ENCODE results near the gene CDK8.

Gene CDK8

GRCh38 chr13:26436914-26437313, 183.0 kb downstream of the CDK8 start:
- no peak overlapping the region for H3K27ac ChIP-seq (ENCODE audit: low read depth, low read length, severe bottlenecking)
- no peak overlapping the region for H3K4me3 ChIP-seq (ENCODE audit: extremely low read depth, insufficient read depth, low read length, poor library complexity, severe bottlenecking)
- H3K36me3 ChIP-seq (ENCODE audit: control insufficient read depth, insufficient read depth, low read length): no peaks in the 10 kb centered on the region
- 100% methylated on average over 1 of the region's 3 CpGs; no CpG with 5 or more reads in 1 of the 2 experiments for WGBS, 2 experiments (ENCODE audit: insufficient coverage in 2 of 2)
- peaks cover 23% of the 10 kb centered on the region for H3K9me3 ChIP-seq (ENCODE audit: control insufficient read depth, low read length)
- H3K4me1 ChIP-seq (ENCODE audit: control insufficient read depth, insufficient read depth, low read length, poor library complexity, severe bottlenecking): peaks cover under 1% of the 10 kb centered on the region

GRCh38 chr13:26440111-26440510, 186.2 kb downstream of the CDK8 start:
- H3K4me1 ChIP-seq (ENCODE audit: control insufficient read depth, insufficient read depth, low read length, poor library complexity, severe bottlenecking): peaks cover 8% of the 10 kb centered on the region
- no peaks in the 10 kb centered on the region for H3K36me3 ChIP-seq (ENCODE audit: control insufficient read depth, insufficient read depth, low read length)
- H3K27ac ChIP-seq (ENCODE audit: low read depth, low read length, severe bottlenecking): no peak overlapping the region
- peaks cover 23% of the 10 kb centered on the region for H3K9me3 ChIP-seq (ENCODE audit: control insufficient read depth, low read length)
- H3K4me3 ChIP-seq (ENCODE audit: extremely low read depth, insufficient read depth, low read length, poor library complexity, severe bottlenecking): no peak overlapping the region
- WGBS, 2 experiments (ENCODE audit: insufficient coverage in 2 of 2): 67 to 72% methylated on average over 3 of the region's 3 CpGs

GRCh38 chr13:26441476-26441875, 187.5 kb downstream of the CDK8 start:
- Histone ChIP-seq H3K36me3 (ENCODE audit: control insufficient read depth, insufficient read depth, low read length) (no peaks in the 10 kb centered on the region), H3K9me3 (ENCODE audit: control insufficient read depth, low read length) (peaks cover 17% of the 10 kb centered on the region), H3K4me1 (ENCODE audit: control insufficient read depth, insufficient read depth, low read length, poor library complexity, severe bottlenecking) (peaks cover 8% of the 10 kb centered on the region), H3K4me3 (ENCODE audit: extremely low read depth, insufficient read depth, low read length, poor library complexity, severe bottlenecking) (no peak overlapping the region), H3K27ac (ENCODE audit: low read depth, low read length, severe bottlenecking) (no peak overlapping the region)
- WGBS, 2 experiments (ENCODE audit: insufficient coverage in 2 of 2): 81 to 87% methylated on average over 3 to 5 of the region's 8 CpGs

- H3K9me3 ChIP-seq (ENCODE audit: control insufficient read depth, low read length): peaks cover 6% of the 10 kb centered on the region
- H3K4me1 ChIP-seq (ENCODE audit: control insufficient read depth, insufficient read depth, low read length, poor library complexity, severe bottlenecking): peaks cover 8% of the 10 kb centered on the region
- H3K27ac ChIP-seq (ENCODE audit: low read depth, low read length, severe bottlenecking): peak overlapping the region; percentile 70
- no peaks in the 10 kb centered on the region for H3K36me3 ChIP-seq (ENCODE audit: control insufficient read depth, insufficient read depth, low read length)
- H3K4me3 ChIP-seq (ENCODE audit: extremely low read depth, insufficient read depth, low read length, poor library complexity, severe bottlenecking): no peak overlapping the region
- 60% methylated on average over 1 of the region's 1 CpG; no CpG with 5 or more reads in 1 of the 2 experiments for WGBS, 2 experiments (ENCODE audit: insufficient coverage in 2 of 2)
Measured at GRCh38 chr13:26442541-26442940, 188.6 kb downstream of the CDK8 start.

- Histone ChIP-seq H3K27ac (ENCODE audit: low read depth, low read length, severe bottlenecking) (no peak overlapping the region), H3K4me1 (ENCODE audit: control insufficient read depth, insufficient read depth, low read length, poor library complexity, severe bottlenecking) (peaks cover 8% of the 10 kb centered on the region), H3K36me3 (ENCODE audit: control insufficient read depth, insufficient read depth, low read length) (no peaks in the 10 kb centered on the region), H3K9me3 (ENCODE audit: control insufficient read depth, low read length) (no peaks in the 10 kb centered on the region), H3K4me3 (ENCODE audit: extremely low read depth, insufficient read depth, low read length, poor library complexity, severe bottlenecking) (no peak overlapping the region)
- no CpG with 5 or more reads among the region's 3 CpGs for WGBS, 2 experiments (ENCODE audit: insufficient coverage in 2 of 2)
Measured at GRCh38 chr13:26445092-26445491, 191.2 kb downstream of the CDK8 start.

- peaks cover 8% of the 10 kb centered on the region for H3K4me1 ChIP-seq (ENCODE audit: control insufficient read depth, insufficient read depth, low read length, poor library complexity, severe bottlenecking)
- no peak overlapping the region for H3K27ac ChIP-seq (ENCODE audit: low read depth, low read length, severe bottlenecking)
- no peaks in the 10 kb centered on the region for H3K36me3 ChIP-seq (ENCODE audit: control insufficient read depth, insufficient read depth, low read length)
- no peaks in the 10 kb centered on the region for H3K9me3 ChIP-seq (ENCODE audit: control insufficient read depth, low read length)
- no CpG with 5 or more reads among the region's 3 CpGs for WGBS, 2 experiments (ENCODE audit: insufficient coverage in 2 of 2)
- H3K4me3 ChIP-seq (ENCODE audit: extremely low read depth, insufficient read depth, low read length, poor library complexity, severe bottlenecking): no peak overlapping the region
Measured at GRCh38 chr13:26446751-26447150, 192.8 kb downstream of the CDK8 start.

GRCh38 chr13:26448032-26448431, 194.1 kb downstream of the CDK8 start:
- 40% methylated on average over 1 of the region's 2 CpGs; no CpG with 5 or more reads in 1 of the 2 experiments for WGBS, 2 experiments (ENCODE audit: insufficient coverage in 2 of 2)
- H3K4me1 ChIP-seq (ENCODE audit: control insufficient read depth, insufficient read depth, low read length, poor library complexity, severe bottlenecking): no peaks in the 10 kb centered on the region
- no peaks in the 10 kb centered on the region for H3K9me3 ChIP-seq (ENCODE audit: control insufficient read depth, low read length)
- no peaks in the 10 kb centered on the region for H3K36me3 ChIP-seq (ENCODE audit: control insufficient read depth, insufficient read depth, low read length)
- H3K27ac ChIP-seq (ENCODE audit: low read depth, low read length, severe bottlenecking): no peak overlapping the region
- H3K4me3 ChIP-seq (ENCODE audit: extremely low read depth, insufficient read depth, low read length, poor library complexity, severe bottlenecking): no peak overlapping the region

GRCh38 chr13:26449063-26449848, 195.3 kb downstream of the CDK8 start:
- WGBS, 2 experiments (ENCODE audit: insufficient coverage in 2 of 2): 89 to 94% methylated on average over 2 of the region's 2 CpGs
- H3K27ac ChIP-seq (ENCODE audit: low read depth, low read length, severe bottlenecking): no peak overlapping the region

More at GRCh38 chr13:26449063-26449848, 195.3 kb downstream of the CDK8 start:
- Histone ChIP-seq H3K36me3 (ENCODE audit: control insufficient read depth, insufficient read depth, low read length) (no peaks in the 10 kb centered on the region), H3K4me1 (ENCODE audit: control insufficient read depth, insufficient read depth, low read length, poor library complexity, severe bottlenecking) (no peaks in the 10 kb centered on the region), H3K4me3 (ENCODE audit: extremely low read depth, insufficient read depth, low read length, poor library complexity, severe bottlenecking) (no peak overlapping the region), H3K9me3 (ENCODE audit: control insufficient read depth, low read length) (no peaks in the 10 kb centered on the region)
